Measurements from ENCODE around the gene MME. TPM values are rescaled to one million over a fixed set of nuclear protein-coding genes. Genes with fewer than 3 reads are reported as not detected.
A peak's percentile ranks its signal among the peaks of the same experiment; 100 is the strongest.
"Not testable (repeated sequence)": the region's sequence is repeated elsewhere in the genome, so short reads cannot be mapped to it uniquely, and the experiment has no call there.

MME gene
- total RNA-seq, 1 experiment from 2014 or later, result 23.9 TPM

DNA sequence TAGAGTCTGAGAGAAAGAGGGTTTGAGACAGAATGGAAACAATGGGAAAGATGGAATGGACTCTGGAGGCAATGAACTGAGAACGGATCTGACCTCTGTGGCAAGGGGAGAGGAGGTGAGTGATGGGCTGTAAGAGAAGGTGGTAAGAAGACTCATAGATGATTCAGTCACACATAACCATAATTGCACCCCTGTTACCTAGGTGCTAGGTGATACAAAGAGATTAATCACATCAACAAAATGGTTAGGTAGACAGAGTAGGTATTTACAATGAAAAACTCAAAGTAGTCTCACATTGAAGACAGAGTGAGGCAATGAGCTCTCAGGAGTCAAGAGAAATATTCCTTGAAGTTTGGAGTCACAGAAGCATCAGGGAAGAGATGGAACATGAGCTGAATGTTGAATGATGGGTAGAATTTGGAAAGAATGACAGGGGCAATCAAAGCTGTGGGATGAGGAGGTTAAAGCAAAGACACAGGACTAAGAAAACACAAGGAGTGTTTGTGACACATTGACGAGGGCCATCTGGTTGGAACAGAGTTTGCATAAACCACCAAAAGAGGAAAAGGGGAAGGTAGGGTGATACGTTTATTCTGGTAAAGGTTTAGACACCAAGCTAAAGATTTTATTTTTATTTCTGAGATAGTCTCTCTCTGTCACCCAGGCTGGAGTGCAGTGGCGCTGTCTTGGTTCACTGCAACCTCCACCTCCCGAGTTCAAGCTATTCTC is 32.7 kb downstream of the MME start:
- no peaks in the 10 kb centered on the region for H3K9me3 Mint-ChIP-seq
- POLR2A ChIA-PET, result no interaction called here
- no peak overlapping the region for H3K27ac Mint-ChIP-seq
- H3K4me3 Mint-ChIP-seq, result no peak overlapping the region
- H3K4me1 Mint-ChIP-seq, result peaks cover 15% of the 10 kb centered on the region; the same call in 1 of the 2 replicates
- H3K27me3 Mint-ChIP-seq (ENCODE audit: low read depth), result no peaks in the 10 kb centered on the region
- no peaks in the 10 kb centered on the region for H3K36me3 Mint-ChIP-seq
- DNase-seq (ENCODE audit: low spot score) (no peak), ATAC-seq (no peak)
- TF ChIP-seq, protein P1, sequence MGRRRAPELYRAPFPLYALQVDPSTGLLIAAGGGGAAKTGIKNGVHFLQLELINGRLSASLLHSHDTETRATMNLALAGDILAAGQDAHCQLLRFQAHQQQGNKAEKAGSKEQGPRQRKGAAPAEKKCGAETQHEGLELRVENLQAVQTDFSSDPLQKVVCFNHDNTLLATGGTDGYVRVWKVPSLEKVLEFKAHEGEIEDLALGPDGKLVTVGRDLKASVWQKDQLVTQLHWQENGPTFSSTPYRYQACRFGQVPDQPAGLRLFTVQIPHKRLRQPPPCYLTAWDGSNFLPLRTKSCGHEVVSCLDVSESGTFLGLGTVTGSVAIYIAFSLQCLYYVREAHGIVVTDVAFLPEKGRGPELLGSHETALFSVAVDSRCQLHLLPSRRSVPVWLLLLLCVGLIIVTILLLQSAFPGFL (CRISPR knock-in tag; IDR thresholded peaks at IDR 0.05; ENCODE audit: borderline replicate concordance), result no peak
- TF ChIP-seq ZBTB21 (CRISPR knock-in tag; IDR thresholded peaks at IDR 0.05; ENCODE audit: borderline replicate concordance), result no peak
- TF ChIP-seq, protein P2, sequence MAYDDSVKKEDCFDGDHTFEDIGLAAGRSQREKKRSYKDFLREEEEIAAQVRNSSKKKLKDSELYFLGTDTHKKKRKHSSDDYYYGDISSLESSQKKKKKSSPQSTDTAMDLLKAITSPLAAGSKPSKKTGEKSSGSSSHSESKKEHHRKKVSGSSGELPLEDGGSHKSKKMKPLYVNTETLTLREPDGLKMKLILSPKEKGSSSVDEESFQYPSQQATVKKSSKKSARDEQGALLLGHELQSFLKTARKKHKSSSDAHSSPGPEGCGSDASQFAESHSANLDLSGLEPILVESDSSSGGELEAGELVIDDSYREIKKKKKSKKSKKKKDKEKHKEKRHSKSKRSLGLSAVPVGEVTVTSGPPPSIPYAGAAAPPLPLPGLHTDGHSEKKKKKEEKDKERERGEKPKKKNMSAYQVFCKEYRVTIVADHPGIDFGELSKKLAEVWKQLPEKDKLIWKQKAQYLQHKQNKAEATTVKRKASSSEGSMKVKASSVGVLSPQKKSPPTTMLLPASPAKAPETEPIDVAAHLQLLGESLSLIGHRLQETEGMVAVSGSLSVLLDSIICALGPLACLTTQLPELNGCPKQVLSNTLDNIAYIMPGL (CRISPR knock-in tag; IDR thresholded peaks at IDR 0.05), result no peak
- TF ChIP-seq, protein P3, sequence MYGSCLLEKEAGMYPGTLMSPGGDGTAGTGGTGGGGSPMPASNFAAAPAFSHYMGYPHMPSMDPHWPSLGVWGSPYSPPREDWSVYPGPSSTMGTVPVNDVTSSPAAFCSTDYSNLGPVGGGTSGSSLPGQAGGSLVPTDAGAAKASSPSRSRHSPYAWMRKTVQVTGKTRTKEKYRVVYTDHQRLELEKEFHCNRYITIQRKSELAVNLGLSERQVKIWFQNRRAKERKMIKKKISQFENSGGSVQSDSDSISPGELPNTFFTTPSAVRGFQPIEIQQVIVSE (CRISPR knock-in tag; IDR thresholded peaks at IDR 0.05; ENCODE audit: borderline replicate concordance), result no peak
- no peak for TF ChIP-seq EMX1 (CRISPR knock-in tag; IDR thresholded peaks at IDR 0.05)
- TF ChIP-seq PRRX2 (CRISPR knock-in tag; IDR thresholded peaks at IDR 0.05), result no peak
- no peak for TF ChIP-seq TCF7 (CRISPR knock-in tag; IDR thresholded peaks at IDR 0.05; ENCODE audit: low read depth)
- no peak for TF ChIP-seq ATF1 (CRISPR knock-in tag; IDR thresholded peaks at IDR 0.05)
- TF ChIP-seq, protein P4, sequence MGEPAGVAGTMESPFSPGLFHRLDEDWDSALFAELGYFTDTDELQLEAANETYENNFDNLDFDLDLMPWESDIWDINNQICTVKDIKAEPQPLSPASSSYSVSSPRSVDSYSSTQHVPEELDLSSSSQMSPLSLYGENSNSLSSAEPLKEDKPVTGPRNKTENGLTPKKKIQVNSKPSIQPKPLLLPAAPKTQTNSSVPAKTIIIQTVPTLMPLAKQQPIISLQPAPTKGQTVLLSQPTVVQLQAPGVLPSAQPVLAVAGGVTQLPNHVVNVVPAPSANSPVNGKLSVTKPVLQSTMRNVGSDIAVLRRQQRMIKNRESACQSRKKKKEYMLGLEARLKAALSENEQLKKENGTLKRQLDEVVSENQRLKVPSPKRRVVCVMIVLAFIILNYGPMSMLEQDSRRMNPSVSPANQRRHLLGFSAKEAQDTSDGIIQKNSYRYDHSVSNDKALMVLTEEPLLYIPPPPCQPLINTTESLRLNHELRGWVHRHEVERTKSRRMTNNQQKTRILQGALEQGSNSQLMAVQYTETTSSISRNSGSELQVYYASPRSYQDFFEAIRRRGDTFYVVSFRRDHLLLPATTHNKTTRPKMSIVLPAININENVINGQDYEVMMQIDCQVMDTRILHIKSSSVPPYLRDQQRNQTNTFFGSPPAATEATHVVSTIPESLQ (CRISPR knock-in tag; IDR thresholded peaks at IDR 0.05), result no peak
- TF ChIP-seq, protein P5, sequence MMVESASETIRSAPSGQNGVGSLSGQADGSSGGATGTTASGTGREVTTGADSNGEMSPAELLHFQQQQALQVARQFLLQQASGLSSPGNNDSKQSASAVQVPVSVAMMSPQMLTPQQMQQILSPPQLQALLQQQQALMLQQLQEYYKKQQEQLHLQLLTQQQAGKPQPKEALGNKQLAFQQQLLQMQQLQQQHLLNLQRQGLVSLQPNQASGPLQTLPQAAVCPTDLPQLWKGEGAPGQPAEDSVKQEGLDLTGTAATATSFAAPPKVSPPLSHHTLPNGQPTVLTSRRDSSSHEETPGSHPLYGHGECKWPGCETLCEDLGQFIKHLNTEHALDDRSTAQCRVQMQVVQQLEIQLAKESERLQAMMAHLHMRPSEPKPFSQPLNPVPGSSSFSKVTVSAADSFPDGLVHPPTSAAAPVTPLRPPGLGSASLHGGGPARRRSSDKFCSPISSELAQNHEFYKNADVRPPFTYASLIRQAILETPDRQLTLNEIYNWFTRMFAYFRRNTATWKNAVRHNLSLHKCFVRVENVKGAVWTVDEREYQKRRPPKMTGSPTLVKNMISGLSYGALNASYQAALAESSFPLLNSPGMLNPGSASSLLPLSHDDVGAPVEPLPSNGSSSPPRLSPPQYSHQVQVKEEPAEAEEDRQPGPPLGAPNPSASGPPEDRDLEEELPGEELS (CRISPR knock-in tag; IDR thresholded peaks at IDR 0.05), result no peak
- no peak for TF ChIP-seq SP1 (CRISPR knock-in tag; conservative IDR thresholded peaks at IDR 0.05)
- TF ChIP-seq NR3C1 (CRISPR knock-in tag; conservative IDR thresholded peaks at IDR 0.05; ENCODE audit: low read depth), result no peak
- TF ChIP-seq ESRRA (CRISPR knock-in tag; IDR thresholded peaks at IDR 0.05; ENCODE audit: borderline replicate concordance), result no peak
- no peak for TF ChIP-seq FOXJ3 (CRISPR knock-in tag; IDR thresholded peaks at IDR 0.05; ENCODE audit: borderline replicate concordance)
- TF ChIP-seq NFYB (CRISPR knock-in tag; conservative IDR thresholded peaks at IDR 0.05; ENCODE audit: low read depth), result no peak
- CTCF ChIA-PET, result no interaction called here

- POLR2A ChIA-PET, result interaction anchor here (0.6 kb wide), 1 partner anchor 21 kb away, joined by 3 read pairs; no protein-coding TSS in a partner anchor
- H3K27me3 Mint-ChIP-seq (ENCODE audit: low read depth); H3K36me3 Mint-ChIP-seq; H3K9me3 Mint-ChIP-seq; CTCF ChIA-PET; H3K27ac Mint-ChIP-seq; ATAC-seq: not testable (repeated sequence)
- peaks cover 17% of the 10 kb centered on the region for H3K4me1 Mint-ChIP-seq
- H3K4me3 Mint-ChIP-seq, result peak overlapping the region; percentile 74
- TF ChIP-seq ZNF281 (CRISPR knock-in tag; IDR thresholded peaks at IDR 0.05) (0 out of 2 replicates have a peak, but pooled peaks have one; percentile 56), FOXK1 (CRISPR knock-in tag; IDR thresholded peaks at IDR 0.05) (0 out of 2 replicates have a peak, but pooled peaks have one; percentile 69)
- peak; percentile 45 for DNase-seq (ENCODE audit: low spot score)
Observed at GRCh38 chr3:155124745-155125144, 44.6 kb downstream of the MME start.

Data from WTC11 (cell line).